HepG2 (cell line): ENCODE measurements around the gene NRSN2. TPM values are rescaled to one million over a fixed set of nuclear protein-coding genes. Genes with fewer than 3 reads are reported as not detected.
A peak's percentile ranks its signal among the peaks of the same experiment; 100 is the strongest.

ENCODE experiments used
- BCL6 ChIP-seq: IDR thresholded peaks from 2 replicates; pipeline ENCODE4 v1.6.1; 2016; ENCODE audit warnings: missing genetic modification reagents, missing compliant biosample characterization
- ELF4 ChIP-seq: sonication (generic); formaldehyde crosslinking; IDR thresholded peaks from 2 replicates; pipeline ENCODE4 v1.5.0; 2020; ENCODE audit warnings: missing genetic modification reagents, mild to moderate bottlenecking, moderate library complexity, borderline replicate concordance
- HIVEP1 ChIP-seq: sonication (generic); formaldehyde crosslinking; IDR thresholded peaks from 2 replicates; pipeline ENCODE4 v1.4.0; 2020; ENCODE audit warnings: mild to moderate bottlenecking, missing genetic modification reagents
- KLF6 ChIP-seq: IDR thresholded peaks from 2 replicates; pipeline ENCODE4 v1.8.0; 2016; ENCODE audit warnings: missing biosample characterization, missing genetic modification reagents
- MYC ChIP-seq: sonication (generic); formaldehyde crosslinking; IDR thresholded peaks from 2 replicates; pipeline ENCODE4 v1.9.0; 2021; ENCODE audit warnings: missing genetic modification reagents, borderline replicate concordance
- NONO ChIP-seq, 2 experiments: fragments of 450-650 bp in 1 of 2; sonication (generic) in 1 of 2; formaldehyde crosslinking in 1 of 2; IDR thresholded peaks in 1 of 2; conservative IDR thresholded peaks in 1 of 2; 2 replicates each; pipeline versions ENCODE4 v1.6.1 to v1.8.0; 2017 to 2022; ENCODE audit warnings: mild to moderate bottlenecking in 1 of 2, missing genetic modification reagents in 1 of 2, moderate library complexity in 1 of 2
- RFXANK ChIP-seq: IDR thresholded peaks from 2 replicates; pipeline ENCODE4 v1.6.1; 2016
- SNRNP70 ChIP-seq: fragments of 200-400 bp; formaldehyde crosslinking; IDR thresholded peaks from 2 replicates; pipeline ENCODE4 v1.6.1; 2017; ENCODE audit warnings: mild to moderate bottlenecking, low read depth, low read length, moderate library complexity
- U2AF1 ChIP-seq: fragments of 200-400 bp; formaldehyde crosslinking; optimal IDR thresholded peaks from 2 replicates; pipeline ENCODE3; 2017; ENCODE audit warnings: mild to moderate bottlenecking, low read depth, low read length
- XRCC5 ChIP-seq: fragments of 200-400 bp; formaldehyde crosslinking; optimal IDR thresholded peaks from 2 replicates; pipeline ENCODE3; 2017; ENCODE audit warnings: mild to moderate bottlenecking, low read length
- ZNF260 ChIP-seq: sonication (generic); formaldehyde crosslinking; IDR thresholded peaks from 2 replicates; pipeline ENCODE4 v1.4.0; 2020; ENCODE audit warnings: missing genetic modification reagents, low read depth, mild to moderate bottlenecking, borderline replicate concordance
- ZNF746 ChIP-seq: sonication (generic); formaldehyde crosslinking; IDR thresholded peaks from 2 replicates; pipeline ENCODE4 v1.8.0; 2022; ENCODE audit warnings: mild to moderate bottlenecking, missing genetic modification reagents
- ZNF772 ChIP-seq: sonication (generic); formaldehyde crosslinking; IDR thresholded peaks from 2 replicates; pipeline ENCODE4 v1.5.0; 2020; ENCODE audit warnings: mild to moderate bottlenecking, missing genetic modification reagents
- ZSCAN21 ChIP-seq: sonication (generic); formaldehyde crosslinking; IDR thresholded peaks from 2 replicates; pipeline ENCODE4 v1.8.0; 2022; ENCODE audit warnings: mild to moderate bottlenecking, missing genetic modification reagents, moderate library complexity, borderline replicate concordance
- polyA plus RNA-seq, 8 experiments: library from polyadenylated mRNA; depleted of rRNA in 3 of 8; stranded (reverse) in 7 of 8; unstranded in 1 of 8; fragments of >200 nt; fragmentation: Illumina TruSeq in 4 of 8; extraction: Trizol in 4 of 8; gene quantifications; 2 replicates each; pipeline versions ENCODE4 v1.2.1 to v1.2.3, GENCODE V29; 2011 to 2016; ENCODE audit warnings: low read depth in 4 of 8, missing spikeins in 1 of 8, mixed read lengths in 1 of 8; ENCODE audit not compliant: insufficient read depth in 1 of 8
- total RNA-seq, 5 experiments: library from RNA; depleted of rRNA; stranded (reverse); fragments of >200 nt; fragmentation: Illumina TruSeq; extraction: Trizol; gene quantifications; 2 replicates each; pipeline ENCODE4 v1.2.3, GENCODE V29; 2016; ENCODE audit warnings: low read depth in 1 of 5
- TF ChIP-seq, protein P1 (sequence below): sonication (generic); formaldehyde crosslinking; IDR thresholded peaks from 2 replicates; pipeline ENCODE4 v1.9.0; 2021; ENCODE audit warnings: missing genetic modification reagents, mild to moderate bottlenecking, borderline replicate concordance
- TF ChIP-seq, protein P2 (sequence below): sonication (generic); formaldehyde crosslinking; IDR thresholded peaks from 2 replicates; pipeline ENCODE4 v1.9.0; 2022; ENCODE audit warnings: low read depth, missing genetic modification reagents
- TF ChIP-seq, protein P3 (sequence below): sonication (generic); formaldehyde crosslinking; IDR thresholded peaks from 2 replicates; pipeline ENCODE4 v1.4.0; 2020; ENCODE audit warnings: missing genetic modification reagents
- TF ChIP-seq, protein P4 (sequence below): sonication (generic); formaldehyde crosslinking; IDR thresholded peaks from 2 replicates; pipeline ENCODE4 v1.4.0; 2020; ENCODE audit warnings: missing genetic modification reagents, mild to moderate bottlenecking, borderline replicate concordance

NRSN2 gene
- total and polyA plus RNA-seq, 2 of the 13 experiments (the other 11 are each of a cell fraction or from before 2014, with no cell fraction given) = 32.3 to 49.4 TPM

DNA sequence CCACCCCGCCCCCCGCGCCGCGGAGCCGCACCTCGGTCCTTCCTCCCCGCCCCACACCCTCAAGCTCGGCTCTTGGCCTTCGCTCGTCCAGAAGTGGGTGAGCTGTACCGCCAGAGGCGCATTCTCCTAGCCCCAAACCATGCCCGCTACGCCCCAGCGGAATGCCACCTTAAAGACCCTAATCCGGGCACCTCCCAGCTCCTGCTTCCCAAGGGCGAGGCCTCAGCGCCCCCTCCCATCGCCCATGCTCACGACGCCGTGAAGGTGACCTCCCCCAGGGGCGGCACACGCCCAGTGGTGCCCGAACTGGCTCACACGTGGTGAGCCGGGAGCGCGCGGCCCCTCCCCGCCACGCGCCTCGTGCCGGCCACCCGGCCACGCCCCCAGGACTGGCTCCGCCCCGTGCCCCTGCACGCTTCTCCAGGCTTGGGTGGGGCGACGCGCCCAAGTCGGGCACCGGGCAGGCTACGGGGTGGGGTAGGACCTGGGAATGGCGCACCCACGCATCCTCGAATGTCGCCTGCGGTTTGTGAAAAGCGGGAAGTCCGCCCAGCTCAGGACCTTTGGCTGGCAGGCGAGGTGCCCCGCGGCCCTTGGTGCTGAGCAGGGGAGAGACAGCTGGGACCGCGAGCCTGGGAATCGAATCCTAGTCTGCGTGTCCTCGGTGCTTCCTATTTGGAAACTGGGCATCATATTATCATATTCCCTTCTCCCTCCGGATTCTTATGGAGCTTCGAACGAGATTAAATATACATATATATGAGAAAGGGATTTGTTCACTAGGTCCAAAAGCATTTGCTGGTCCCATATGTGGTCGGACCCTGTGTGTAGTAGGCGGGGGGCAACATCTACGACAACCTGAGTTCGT, 22.5 kb upstream of the NRSN2 start (continued):
- TF ChIP-seq ZNF772 = peak; percentile 96
- no peak for TF ChIP-seq NONO (IDR thresholded peaks at IDR 0.05)
- TF ChIP-seq NONO (CRISPR knock-in tag; conservative IDR thresholded peaks at IDR 0.05) = peak; percentile 100
- TF ChIP-seq, protein P1, sequence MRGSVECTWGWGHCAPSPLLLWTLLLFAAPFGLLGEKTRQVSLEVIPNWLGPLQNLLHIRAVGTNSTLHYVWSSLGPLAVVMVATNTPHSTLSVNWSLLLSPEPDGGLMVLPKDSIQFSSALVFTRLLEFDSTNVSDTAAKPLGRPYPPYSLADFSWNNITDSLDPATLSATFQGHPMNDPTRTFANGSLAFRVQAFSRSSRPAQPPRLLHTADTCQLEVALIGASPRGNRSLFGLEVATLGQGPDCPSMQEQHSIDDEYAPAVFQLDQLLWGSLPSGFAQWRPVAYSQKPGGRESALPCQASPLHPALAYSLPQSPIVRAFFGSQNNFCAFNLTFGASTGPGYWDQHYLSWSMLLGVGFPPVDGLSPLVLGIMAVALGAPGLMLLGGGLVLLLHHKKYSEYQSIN (CRISPR knock-in tag) = 0 out of 2 replicates have a peak, but pooled peaks have one; percentile 44
- peak; percentile 100 for TF ChIP-seq MYC (CRISPR knock-in tag)
- peak; percentile 99 for TF ChIP-seq ZSCAN21 (CRISPR knock-in tag)
- TF ChIP-seq, protein P2, sequence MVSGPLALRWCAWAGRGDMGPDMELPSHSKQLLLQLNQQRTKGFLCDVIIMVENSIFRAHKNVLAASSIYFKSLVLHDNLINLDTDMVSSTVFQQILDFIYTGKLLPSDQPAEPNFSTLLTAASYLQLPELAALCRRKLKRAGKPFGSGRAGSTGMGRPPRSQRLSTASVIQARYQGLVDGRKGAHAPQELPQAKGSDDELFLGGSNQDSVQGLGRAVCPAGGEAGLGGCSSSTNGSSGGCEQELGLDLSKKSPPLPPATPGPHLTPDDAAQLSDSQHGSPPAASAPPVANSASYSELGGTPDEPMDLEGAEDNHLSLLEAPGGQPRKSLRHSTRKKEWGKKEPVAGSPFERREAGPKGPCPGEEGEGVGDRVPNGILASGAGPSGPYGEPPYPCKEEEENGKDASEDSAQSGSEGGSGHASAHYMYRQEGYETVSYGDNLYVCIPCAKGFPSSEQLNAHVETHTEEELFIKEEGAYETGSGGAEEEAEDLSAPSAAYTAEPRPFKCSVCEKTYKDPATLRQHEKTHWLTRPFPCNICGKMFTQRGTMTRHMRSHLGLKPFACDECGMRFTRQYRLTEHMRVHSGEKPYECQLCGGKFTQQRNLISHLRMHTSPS (CRISPR knock-in tag) = peak; percentile 95; the same call in 1 of the 2 replicates
- TF ChIP-seq, protein P3, sequence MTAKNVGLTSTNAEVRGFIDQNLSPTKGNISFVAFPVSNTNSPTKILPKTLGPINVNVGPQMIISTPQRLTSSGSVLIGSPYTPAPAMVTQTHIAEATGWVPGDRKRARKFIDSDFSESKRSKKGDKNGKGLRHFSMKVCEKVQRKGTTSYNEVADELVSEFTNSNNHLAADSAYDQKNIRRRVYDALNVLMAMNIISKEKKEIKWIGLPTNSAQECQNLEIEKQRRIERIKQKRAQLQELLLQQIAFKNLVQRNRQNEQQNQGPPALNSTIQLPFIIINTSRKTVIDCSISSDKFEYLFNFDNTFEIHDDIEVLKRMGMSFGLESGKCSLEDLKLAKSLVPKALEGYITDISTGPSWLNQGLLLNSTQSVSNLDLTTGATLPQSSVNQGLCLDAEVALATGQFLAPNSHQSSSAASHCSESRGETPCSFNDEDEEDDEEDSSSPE = peak; percentile 96
- TF ChIP-seq HIVEP1 = peak; percentile 88; the same call in 1 of the 2 replicates
- TF ChIP-seq, protein P4, sequence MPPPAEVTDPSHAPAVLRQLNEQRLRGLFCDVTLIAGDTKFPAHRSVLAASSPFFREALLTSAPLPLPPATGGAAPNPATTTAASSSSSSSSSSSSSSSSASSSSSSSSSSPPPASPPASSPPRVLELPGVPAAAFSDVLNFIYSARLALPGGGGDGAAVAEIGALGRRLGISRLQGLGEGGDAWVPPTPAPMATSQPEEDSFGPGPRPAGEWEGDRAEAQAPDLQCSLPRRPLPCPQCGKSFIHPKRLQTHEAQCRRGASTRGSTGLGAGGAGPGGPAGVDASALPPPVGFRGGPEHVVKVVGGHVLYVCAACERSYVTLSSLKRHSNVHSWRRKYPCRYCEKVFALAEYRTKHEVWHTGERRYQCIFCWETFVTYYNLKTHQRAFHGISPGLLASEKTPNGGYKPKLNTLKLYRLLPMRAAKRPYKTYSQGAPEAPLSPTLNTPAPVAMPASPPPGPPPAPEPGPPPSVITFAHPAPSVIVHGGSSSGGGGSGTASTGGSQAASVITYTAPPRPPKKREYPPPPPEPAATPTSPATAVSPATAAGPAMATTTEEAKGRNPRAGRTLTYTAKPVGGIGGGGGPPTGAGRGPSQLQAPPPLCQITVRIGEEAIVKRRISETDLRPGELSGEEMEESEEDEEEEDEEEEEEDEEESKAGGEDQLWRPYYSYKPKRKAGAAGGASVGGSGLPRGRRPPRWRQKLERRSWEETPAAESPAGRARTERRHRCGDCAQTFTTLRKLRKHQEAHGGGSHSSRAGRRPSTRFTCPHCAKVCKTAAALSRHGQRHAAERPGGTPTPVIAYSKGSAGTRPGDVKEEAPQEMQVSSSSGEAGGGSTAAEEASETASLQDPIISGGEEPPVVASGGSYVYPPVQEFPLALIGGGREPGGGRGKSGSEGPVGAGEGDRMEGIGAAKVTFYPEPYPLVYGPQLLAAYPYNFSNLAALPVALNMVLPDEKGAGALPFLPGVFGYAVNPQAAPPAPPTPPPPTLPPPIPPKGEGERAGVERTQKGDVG (CRISPR knock-in tag) = no peak
- peak; percentile 100 for TF ChIP-seq KLF6 (CRISPR knock-in tag)
- TF ChIP-seq RFXANK = peak; percentile 98
- TF ChIP-seq SNRNP70 = no peak
- peak; percentile 95 for TF ChIP-seq XRCC5
- peak; percentile 94; the same call in 1 of the 2 replicates for TF ChIP-seq ZNF746 (CRISPR knock-in tag)
- peak; percentile 41 for TF ChIP-seq U2AF1
- TF ChIP-seq ZNF260 (CRISPR knock-in tag) = no peak
- TF ChIP-seq BCL6 (CRISPR knock-in tag) = peak; percentile 79
- TF ChIP-seq ELF4 = peak; percentile 85; the same call in 1 of the 2 replicates
